ENCODE data around the gene SIX1.

The SIX1 gene

DNA sequence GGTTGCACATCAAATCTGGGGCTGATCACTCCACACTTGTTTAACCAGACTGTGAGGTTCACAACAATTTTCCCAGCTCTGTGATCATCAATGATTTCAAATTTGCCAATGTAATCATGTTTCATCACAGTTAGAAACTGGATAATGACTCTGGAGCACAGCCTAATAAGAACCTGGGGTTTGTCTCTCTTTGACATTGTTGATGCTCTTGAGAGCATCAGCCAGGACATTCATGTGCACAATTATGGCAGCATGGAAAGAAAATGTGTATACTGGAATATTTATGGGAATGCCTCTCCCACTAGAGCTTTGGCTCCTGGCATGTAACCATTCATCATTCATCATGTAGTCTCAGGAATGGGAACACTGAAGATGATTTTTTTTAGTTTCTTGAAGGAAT, 47.0 kb downstream of the SIX1 start:
- CTCF ChIA-PET = no interaction called here
- no peak for TF ChIP-seq ZNF202 (tag by site-specific recombination; IDR thresholded peaks at IDR 0.05; ENCODE audit: borderline replicate concordance)
- POLR2A ChIA-PET = no interaction called here

DNA sequence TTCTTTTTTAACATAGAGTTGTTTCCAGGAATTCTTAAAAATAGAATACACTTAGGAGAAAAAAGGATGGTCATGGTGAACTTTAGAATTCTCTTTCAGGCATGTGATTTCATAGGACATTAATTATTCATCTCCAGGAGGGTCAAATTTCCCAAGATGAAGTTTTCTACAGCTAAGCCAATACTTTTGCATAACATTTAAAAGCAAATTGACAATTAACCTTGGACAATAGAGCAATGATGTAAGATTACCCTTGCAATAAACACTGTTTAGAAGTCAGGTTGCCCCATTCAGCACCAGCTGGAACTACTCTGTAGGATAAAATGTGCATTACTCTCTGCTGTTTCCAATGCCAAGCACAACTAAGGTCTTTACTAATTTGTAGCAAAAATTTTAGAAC, 49.5 kb downstream of the SIX1 start:
- POLR2A ChIA-PET = interaction anchor here (0.5 kb wide), 1 partner anchor 453 kb away, joined by 4 read pairs; no protein-coding TSS in a partner anchor
- CTCF ChIA-PET = interaction anchor here (0.6 to 0.8 kb wide), 2 partner anchors 81 to 250 kb away, joined by 3 read pairs; no protein-coding TSS in a partner anchor
- Histone ChIP-seq H3K4me3 (ENCODE audit: low read depth, low read length) (no peak overlapping the region), H3K27ac (ENCODE audit: extremely low read depth, low read depth, low read length) (no peak overlapping the region), H3K4me1 (ENCODE audit: control insufficient read depth, insufficient read depth, low read length) (no peaks in the 10 kb centered on the region), H3K36me3 (ENCODE audit: control insufficient read depth in 2 of 2, insufficient read depth in 1 of 2, low read length in 2 of 2) (no peaks in the 10 kb centered on the region), H3K9me3 (ENCODE audit: control insufficient read depth, insufficient read depth, low read depth, low read length) (no peaks in the 10 kb centered on the region)
- TF ChIP-seq, protein P1, sequence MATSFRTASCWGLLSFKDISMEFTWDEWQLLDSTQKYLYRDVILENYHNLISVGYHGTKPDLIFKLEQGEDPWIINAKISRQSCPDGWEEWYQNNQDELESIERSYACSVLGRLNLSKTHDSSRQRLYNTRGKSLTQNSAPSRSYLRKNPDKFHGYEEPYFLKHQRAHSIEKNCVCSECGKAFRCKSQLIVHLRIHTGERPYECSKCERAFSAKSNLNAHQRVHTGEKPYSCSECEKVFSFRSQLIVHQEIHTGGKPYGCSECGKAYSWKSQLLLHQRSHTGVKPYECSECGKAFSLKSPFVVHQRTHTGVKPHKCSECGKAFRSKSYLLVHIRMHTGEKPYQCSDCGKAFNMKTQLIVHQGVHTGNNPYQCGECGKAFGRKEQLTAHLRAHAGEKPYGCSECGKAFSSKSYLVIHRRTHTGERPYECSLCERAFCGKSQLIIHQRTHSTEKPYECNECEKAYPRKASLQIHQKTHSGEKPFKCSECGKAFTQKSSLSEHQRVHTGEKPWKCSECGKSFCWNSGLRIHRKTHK (tag by site-specific recombination; IDR thresholded peaks at IDR 0.05) = no peak
- TF ChIP-seq, protein P2, sequence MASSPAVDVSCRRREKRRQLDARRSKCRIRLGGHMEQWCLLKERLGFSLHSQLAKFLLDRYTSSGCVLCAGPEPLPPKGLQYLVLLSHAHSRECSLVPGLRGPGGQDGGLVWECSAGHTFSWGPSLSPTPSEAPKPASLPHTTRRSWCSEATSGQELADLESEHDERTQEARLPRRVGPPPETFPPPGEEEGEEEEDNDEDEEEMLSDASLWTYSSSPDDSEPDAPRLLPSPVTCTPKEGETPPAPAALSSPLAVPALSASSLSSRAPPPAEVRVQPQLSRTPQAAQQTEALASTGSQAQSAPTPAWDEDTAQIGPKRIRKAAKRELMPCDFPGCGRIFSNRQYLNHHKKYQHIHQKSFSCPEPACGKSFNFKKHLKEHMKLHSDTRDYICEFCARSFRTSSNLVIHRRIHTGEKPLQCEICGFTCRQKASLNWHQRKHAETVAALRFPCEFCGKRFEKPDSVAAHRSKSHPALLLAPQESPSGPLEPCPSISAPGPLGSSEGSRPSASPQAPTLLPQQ (tag by site-specific recombination; IDR thresholded peaks at IDR 0.05) = no peak
- TF ChIP-seq ZNF623 (tag by site-specific recombination; IDR thresholded peaks at IDR 0.05) = no peak

More for the DNA sequence above, 47.0 kb downstream of the SIX1 start:
- no peak overlapping the region for H3K27ac ChIP-seq (ENCODE audit: extremely low read depth, low read depth, low read length)
- H3K4me1 ChIP-seq (ENCODE audit: control insufficient read depth, insufficient read depth, low read length) = no peaks in the 10 kb centered on the region
- H3K4me3 ChIP-seq (ENCODE audit: low read depth, low read length) = no peak overlapping the region
- H3K36me3 ChIP-seq (ENCODE audit: control insufficient read depth in 2 of 2, insufficient read depth in 1 of 2, low read length in 2 of 2) = no peaks in the 10 kb centered on the region
- H3K9me3 ChIP-seq (ENCODE audit: control insufficient read depth, insufficient read depth, low read depth, low read length) = no peaks in the 10 kb centered on the region

DNA sequence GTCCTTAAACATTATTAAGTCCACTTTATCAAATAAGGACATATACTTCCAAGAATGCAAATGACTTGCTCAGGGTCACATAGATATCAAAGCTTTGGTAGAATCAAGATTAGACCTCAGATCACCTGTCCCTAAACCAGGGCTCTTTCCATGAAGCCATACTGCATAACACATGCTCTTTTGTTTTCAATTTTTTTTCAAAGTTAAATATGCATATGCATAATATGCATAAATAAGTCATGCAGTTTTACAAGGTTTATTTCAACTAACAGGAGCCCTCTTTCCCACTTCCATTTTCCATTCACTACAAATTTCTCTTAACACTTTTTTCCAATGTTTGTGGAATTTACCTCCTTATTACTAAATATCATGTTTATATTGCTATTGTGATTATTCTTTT, 53.1 kb downstream of the SIX1 start:
- H3K4me3 ChIP-seq (ENCODE audit: low read depth, low read length) = no peak overlapping the region
- no peaks in the 10 kb centered on the region for H3K36me3 ChIP-seq (ENCODE audit: control insufficient read depth in 2 of 2, insufficient read depth in 1 of 2, low read length in 2 of 2)
- H3K27ac ChIP-seq (ENCODE audit: extremely low read depth, low read depth, low read length) = no peak overlapping the region
- CTCF ChIA-PET = no interaction called here
- no peaks in the 10 kb centered on the region for H3K4me1 ChIP-seq (ENCODE audit: control insufficient read depth, insufficient read depth, low read length)
- no peaks in the 10 kb centered on the region for H3K9me3 ChIP-seq (ENCODE audit: control insufficient read depth, insufficient read depth, low read depth, low read length)
- POLR2A ChIA-PET = no interaction called here
- TF ChIP-seq SP7 (tag by site-specific recombination; IDR thresholded peaks at IDR 0.05) (no peak), ZNF239 (tag by site-specific recombination; IDR thresholded peaks at IDR 0.05) (no peak), SCRT1 (tag by site-specific recombination; IDR thresholded peaks at IDR 0.05; ENCODE audit: borderline replicate concordance) (no peak), ZNF555 (tag by site-specific recombination; conservative IDR thresholded peaks at IDR 0.05) (no peak), GLI2 (tag by site-specific recombination; IDR thresholded peaks at IDR 0.05; ENCODE audit: borderline replicate concordance, low read depth) (no peak), ZNF521 (tag by site-specific recombination; IDR thresholded peaks at IDR 0.05) (no peak), OVOL3 (tag by site-specific recombination; IDR thresholded peaks at IDR 0.05) (no peak), ZNF394 (tag by site-specific recombination; IDR thresholded peaks at IDR 0.05; ENCODE audit: borderline replicate concordance) (no peak), GLI4 (tag by site-specific recombination; IDR thresholded peaks at IDR 0.05) (no peak), ZBTB17 (tag by site-specific recombination; IDR thresholded peaks at IDR 0.05) (no peak)
- TF ChIP-seq, protein P3, sequence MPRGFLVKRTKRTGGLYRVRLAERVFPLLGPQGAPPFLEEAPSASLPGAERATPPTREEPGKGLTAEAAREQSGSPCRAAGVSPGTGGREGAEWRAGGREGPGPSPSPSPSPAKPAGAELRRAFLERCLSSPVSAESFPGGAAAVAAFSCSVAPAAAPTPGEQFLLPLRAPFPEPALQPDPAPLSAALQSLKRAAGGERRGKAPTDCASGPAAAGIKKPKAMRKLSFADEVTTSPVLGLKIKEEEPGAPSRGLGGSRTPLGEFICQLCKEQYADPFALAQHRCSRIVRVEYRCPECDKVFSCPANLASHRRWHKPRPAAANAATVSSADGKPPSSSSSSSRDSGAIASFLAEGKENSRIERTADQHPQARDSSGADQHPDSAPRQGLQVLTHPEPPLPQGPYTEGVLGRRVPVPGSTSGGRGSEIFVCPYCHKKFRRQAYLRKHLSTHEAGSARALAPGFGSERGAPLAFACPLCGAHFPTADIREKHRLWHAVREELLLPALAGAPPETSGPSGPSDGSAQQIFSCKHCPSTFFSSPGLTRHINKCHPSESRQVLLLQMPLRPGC (tag by site-specific recombination; IDR thresholded peaks at IDR 0.05) = no peak
- TF ChIP-seq, protein P4, sequence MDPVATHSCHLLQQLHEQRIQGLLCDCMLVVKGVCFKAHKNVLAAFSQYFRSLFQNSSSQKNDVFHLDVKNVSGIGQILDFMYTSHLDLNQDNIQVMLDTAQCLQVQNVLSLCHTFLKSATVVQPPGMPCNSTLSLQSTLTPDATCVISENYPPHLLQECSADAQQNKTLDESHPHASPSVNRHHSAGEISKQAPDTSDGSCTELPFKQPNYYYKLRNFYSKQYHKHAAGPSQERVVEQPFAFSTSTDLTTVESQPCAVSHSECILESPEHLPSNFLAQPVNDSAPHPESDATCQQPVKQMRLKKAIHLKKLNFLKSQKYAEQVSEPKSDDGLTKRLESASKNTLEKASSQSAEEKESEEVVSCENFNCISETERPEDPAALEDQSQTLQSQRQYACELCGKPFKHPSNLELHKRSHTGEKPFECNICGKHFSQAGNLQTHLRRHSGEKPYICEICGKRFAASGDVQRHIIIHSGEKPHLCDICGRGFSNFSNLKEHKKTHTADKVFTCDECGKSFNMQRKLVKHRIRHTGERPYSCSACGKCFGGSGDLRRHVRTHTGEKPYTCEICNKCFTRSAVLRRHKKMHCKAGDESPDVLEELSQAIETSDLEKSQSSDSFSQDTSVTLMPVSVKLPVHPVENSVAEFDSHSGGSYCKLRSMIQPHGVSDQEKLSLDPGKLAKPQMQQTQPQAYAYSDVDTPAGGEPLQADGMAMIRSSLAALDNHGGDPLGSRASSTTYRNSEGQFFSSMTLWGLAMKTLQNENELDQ (tag by site-specific recombination; IDR thresholded peaks at IDR 0.05; ENCODE audit: low read depth) = no peak
- TF ChIP-seq, protein P5, sequence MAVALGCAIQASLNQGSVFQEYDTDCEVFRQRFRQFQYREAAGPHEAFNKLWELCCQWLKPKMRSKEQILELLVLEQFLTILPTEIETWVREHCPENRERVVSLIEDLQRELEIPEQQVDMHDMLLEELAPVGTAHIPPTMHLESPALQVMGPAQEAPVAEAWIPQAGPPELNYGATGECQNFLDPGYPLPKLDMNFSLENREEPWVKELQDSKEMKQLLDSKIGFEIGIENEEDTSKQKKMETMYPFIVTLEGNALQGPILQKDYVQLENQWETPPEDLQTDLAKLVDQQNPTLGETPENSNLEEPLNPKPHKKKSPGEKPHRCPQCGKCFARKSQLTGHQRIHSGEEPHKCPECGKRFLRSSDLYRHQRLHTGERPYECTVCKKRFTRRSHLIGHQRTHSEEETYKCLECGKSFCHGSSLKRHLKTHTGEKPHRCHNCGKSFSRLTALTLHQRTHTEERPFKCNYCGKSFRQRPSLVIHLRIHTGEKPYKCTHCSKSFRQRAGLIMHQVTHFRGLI (tag by site-specific recombination; IDR thresholded peaks at IDR 0.05) = no peak
